WTC11 (cell line): ENCODE data around the gene ZNF625. TPM values are rescaled to one million over a fixed set of nuclear protein-coding genes. Genes with fewer than 3 reads are reported as not detected.

Experiments used
- ATAC-seq: fragments of 200-7000 bp; cut with Tn5 transposase; 2 replicates; pipeline ENCODE4 v1.10.0; 2021; ENCODE audit warnings: mild to moderate bottlenecking, moderate library complexity
- CTCF ChIA-PET: fragments of 300-600 bp; sonication (Branson Sonifier 250); formaldehyde crosslinking; loops from one replicate; lab custom pipeline; 2021; ENCODE audit warnings: antibody characterized with exemption; lab: Charles Lee
- POLR2A ChIA-PET: fragments of 350-600 bp; sonication (Branson Sonifier 250); formaldehyde crosslinking; loops from one replicate; lab custom pipeline; 2021; ENCODE audit warnings: antibody characterized with exemption; lab: Charles Lee
- DNase-seq: peaks from one replicate; pipeline ENCODE4 v3.0.0; 2021; ENCODE audit warnings: low spot score
- H3K27ac Mint-ChIP-seq: 2 replicates; pipeline ENCODE4 v1.8.0; 2021; ENCODE audit warnings: mixed read lengths
- H3K27me3 Mint-ChIP-seq: 2 replicates; pipeline ENCODE4 v1.8.0; 2021; ENCODE audit warnings: low read depth, mild to moderate bottlenecking, moderate library complexity, mixed read lengths
- H3K36me3 Mint-ChIP-seq: 2 replicates; pipeline ENCODE4 v1.8.0; 2021; ENCODE audit warnings: mixed read lengths
- H3K4me1 Mint-ChIP-seq: 2 replicates; pipeline ENCODE4 v1.8.0; 2022; ENCODE audit warnings: mixed read lengths
- H3K4me3 Mint-ChIP-seq: 2 replicates; pipeline ENCODE4 v1.8.0; 2021; ENCODE audit warnings: mild to moderate bottlenecking, moderate library complexity, mixed read lengths
- H3K9me3 Mint-ChIP-seq: 2 replicates; pipeline ENCODE4 v1.8.0; 2021; ENCODE audit warnings: mixed read lengths
- ATF1 ChIP-seq: sonication (generic); formaldehyde crosslinking; IDR thresholded peaks from 2 replicates; pipeline ENCODE4 v1.8.1; 2023; ENCODE audit warnings: mild to moderate bottlenecking, moderate library complexity, missing genetic modification reagents
- ATF2 ChIP-seq: sonication (generic); formaldehyde crosslinking; IDR thresholded peaks from 2 replicates; pipeline ENCODE4 v1.8.1; 2022; ENCODE audit warnings: low read depth, missing genetic modification reagents, borderline replicate concordance
- E2F1 ChIP-seq: sonication (generic); formaldehyde crosslinking; IDR thresholded peaks from 2 replicates; pipeline ENCODE4 v1.8.0; 2022; ENCODE audit warnings: mild to moderate bottlenecking, missing genetic modification reagents
- ETV6 ChIP-seq: sonication (generic); formaldehyde crosslinking; IDR thresholded peaks from 2 replicates; pipeline ENCODE4 v1.8.1; 2022; ENCODE audit warnings: mild to moderate bottlenecking, missing genetic modification reagents
- GABPB1 ChIP-seq: sonication (generic); formaldehyde crosslinking; IDR thresholded peaks from 2 replicates; pipeline ENCODE4 v1.8.1; 2023; ENCODE audit warnings: mild to moderate bottlenecking, missing genetic modification reagents
- MLX ChIP-seq: sonication (generic); formaldehyde crosslinking; IDR thresholded peaks from 2 replicates; pipeline ENCODE4 v1.8.1; 2023; ENCODE audit warnings: mild to moderate bottlenecking, missing genetic modification reagents, moderate library complexity
- MYBL2 ChIP-seq: sonication (generic); formaldehyde crosslinking; IDR thresholded peaks from 2 replicates; pipeline ENCODE4 v1.8.1; 2023; ENCODE audit warnings: mild to moderate bottlenecking, moderate library complexity, missing genetic modification reagents
- NFYB ChIP-seq: sonication (generic); formaldehyde crosslinking; conservative IDR thresholded peaks from 2 replicates; pipeline ENCODE4 v1.8.0; 2022; ENCODE audit warnings: low read depth, missing genetic modification reagents
- NR3C1 ChIP-seq: sonication (generic); formaldehyde crosslinking; conservative IDR thresholded peaks from 2 replicates; pipeline ENCODE4 v1.8.1; 2023; ENCODE audit warnings: low read depth, mild to moderate bottlenecking, missing genetic modification reagents
- RORB ChIP-seq: fragments of 250-450 bp; sonication (Bioruptor Pico); IDR thresholded peaks from 2 replicates; pipeline ENCODE4 v1.9.0; 2021; ENCODE audit warnings: mild to moderate bottlenecking
- SMAD3 ChIP-seq: sonication (generic); formaldehyde crosslinking; IDR thresholded peaks from 2 replicates; pipeline ENCODE4 v1.8.0; 2022; ENCODE audit warnings: missing genetic modification reagents, mild to moderate bottlenecking, borderline replicate concordance
- STAT6 ChIP-seq: sonication (generic); formaldehyde crosslinking; conservative IDR thresholded peaks from 2 replicates; pipeline ENCODE4 v1.8.1; 2023; ENCODE audit warnings: mild to moderate bottlenecking, low read depth, missing genetic modification reagents, moderate library complexity
- ZMAT4 ChIP-seq: fragments of 250-450 bp; sonication (Bioruptor Pico); IDR thresholded peaks from 2 replicates; pipeline ENCODE4 v1.9.0; 2021; ENCODE audit warnings: mild to moderate bottlenecking
- ZNF138 ChIP-seq: sonication (generic); formaldehyde crosslinking; conservative IDR thresholded peaks from 2 replicates; pipeline ENCODE4 v1.8.1; 2022; ENCODE audit warnings: mild to moderate bottlenecking, moderate library complexity, missing genetic modification reagents
- ZNF317 ChIP-seq: sonication (generic); formaldehyde crosslinking; IDR thresholded peaks from 2 replicates; pipeline ENCODE4 v1.8.1; 2023; ENCODE audit warnings: low read depth, mild to moderate bottlenecking, moderate library complexity, missing genetic modification reagents, borderline replicate concordance
- ZNF396 ChIP-seq: fragments of 250-450 bp; sonication (Bioruptor Pico); IDR thresholded peaks from 2 replicates; pipeline ENCODE4 v1.8.0; 2021; ENCODE audit warnings: mild to moderate bottlenecking, moderate library complexity, borderline replicate concordance
- ZNF423 ChIP-seq: fragments of 250-450 bp; sonication (Bioruptor Pico); IDR thresholded peaks from 2 replicates; pipeline ENCODE4 v2.1.2; 2022; ENCODE audit warnings: mild to moderate bottlenecking, moderate library complexity
- ZNF512 ChIP-seq: sonication (generic); formaldehyde crosslinking; IDR thresholded peaks from 2 replicates; pipeline ENCODE4 v1.8.1; 2022; ENCODE audit warnings: missing genetic modification reagents, borderline replicate concordance
- ZSCAN18 ChIP-seq: fragments of 250-450 bp; sonication (Bioruptor Pico); IDR thresholded peaks from 2 replicates; pipeline ENCODE4 v2.1.2; 2022; ENCODE audit warnings: mild to moderate bottlenecking, moderate library complexity
- total RNA-seq: library from RNA; stranded (reverse); gene quantifications from 3 replicates; pipeline ENCODE4 v1.2.3, GENCODE V29; 2021

Gene ZNF625
- total RNA-seq, 1 experiment from 2014 or later: 24.5 TPM

GRCh38 chr19:12095111-12095790 is 61.3 kb downstream of the ZNF625 start:
- no peak overlapping the region for H3K4me3 Mint-ChIP-seq
- no peak for DNase-seq
- H3K4me1 Mint-ChIP-seq: peaks cover 12% of the 10 kb centered on the region
- TF ChIP-seq ATF1 (CRISPR knock-in tag): no peak
- no peak for TF ChIP-seq ZNF423 (CRISPR knock-in tag)
- TF ChIP-seq ETV6: no peak
- no peak for TF ChIP-seq ATF2 (CRISPR knock-in tag)
- TF ChIP-seq MYBL2 (CRISPR knock-in tag): no peak
- TF ChIP-seq MLX (CRISPR knock-in tag): no peak
- no peak for TF ChIP-seq E2F1 (CRISPR knock-in tag)
- no peak for TF ChIP-seq GABPB1
- TF ChIP-seq ZMAT4 (CRISPR knock-in tag): no peak
- no peak for TF ChIP-seq ZSCAN18
- TF ChIP-seq ZNF317 (CRISPR knock-in tag): no peak
- TF ChIP-seq SMAD3 (CRISPR knock-in tag): no peak
- TF ChIP-seq ZNF512: no peak
- no peak for TF ChIP-seq RORB (CRISPR knock-in tag)
- no peak for TF ChIP-seq ZNF396 (CRISPR knock-in tag)
- no peak for TF ChIP-seq STAT6
- TF ChIP-seq NR3C1 (CRISPR knock-in tag): no peak
- no peak for TF ChIP-seq ZNF138 (CRISPR knock-in tag)
- TF ChIP-seq NFYB (CRISPR knock-in tag): no peak
- CTCF ChIA-PET: no interaction called here
- H3K27me3 Mint-ChIP-seq: no peaks in the 10 kb centered on the region
- ATAC-seq: no peak
- peaks cover 59% of the 10 kb centered on the region for H3K36me3 Mint-ChIP-seq
- H3K9me3 Mint-ChIP-seq: peaks cover 40% of the 10 kb centered on the region
- H3K27ac Mint-ChIP-seq: no peak overlapping the region
- POLR2A ChIA-PET: no interaction called here

Other genes starting within 250 kb of the ZNF625 start
- 9.1 to 11.4 TPM (median 10.7 TPM) in 3 replicates for gene ZNF700, start 231.6 kb downstream of the ZNF625 start, total RNA-seq
- gene ZNF763, start 191.7 kb downstream of the ZNF625 start, total RNA-seq: 2.4 to 3.1 TPM (median 2.9 TPM) in 3 replicates
- 2.9 TPM in 3 replicates for gene ZNF433, start 121.1 kb downstream of the ZNF625 start, total RNA-seq
- gene ZNF878, start 103.8 kb downstream of the ZNF625 start, total RNA-seq: 10.1 to 12.5 TPM (median 10.7 TPM) in 3 replicates
- gene ZNF844, start 92.0 kb downstream of the ZNF625 start, total RNA-seq: 9.1 to 10.5 TPM (median 9.4 TPM) in 3 replicates
- gene ZNF20, start 16.4 kb downstream of the ZNF625 start, total RNA-seq: 5.0 to 9.1 TPM (median 7.8 TPM) in 3 replicates
- gene ZNF136, start 6.4 kb upstream of the ZNF625 start, total RNA-seq: 6.2 to 6.7 TPM (median 6.7 TPM) in 3 replicates
- gene ZNF44, start 138.1 kb upstream of the ZNF625 start, total RNA-seq: 4.8 to 7.6 TPM (median 6.4 TPM) in 3 replicates
- 4.5 to 5.6 TPM (median 4.5 TPM) in 3 replicates for gene ZNF563, start 176.9 kb upstream of the ZNF625 start, total RNA-seq
- 1.9 to 4.0 TPM (median 2.4 TPM) in 3 replicates for gene ZNF442, start 208.9 kb upstream of the ZNF625 start, total RNA-seq
- 3.7 to 4.4 TPM (median 4.0 TPM) in 3 replicates for gene ZNF799, start 244.5 kb upstream of the ZNF625 start, total RNA-seq